IMR-90 (cell line): ENCODE results near the gene TMEM259. TPM values are rescaled to one million over a fixed set of nuclear protein-coding genes. Genes with fewer than 3 reads are reported as not detected.

Experiments used
- ATAC-seq: fragments of 200-7000 bp; cut with Tn5 transposase; 2 replicates; pipeline ENCODE4 v1.9.1; 2020; ENCODE audit warnings: low read depth, mild to moderate bottlenecking, moderate library complexity
- BruUV-seq: library from RNA; stranded (reverse); fragments of 400-500 nt; replicated peaks from 2 replicates; lab custom pipeline; 2021; lab: Mats Ljungman, UMichigan
- CTCF ChIA-PET: fragments of 300-600 bp; formaldehyde crosslinking; extraction: SDS; loops from one replicate; lab custom pipeline; 2021; ENCODE audit warnings: antibody characterized with exemption; lab: Yijun Ruan, JAX
- POLR2A ChIA-PET: fragments of 300-600 bp; sonication (Branson Sonifier 250); formaldehyde crosslinking; loops from one replicate; lab custom pipeline; 2022; ENCODE audit warnings: antibody characterized with exemption; ENCODE audit not compliant: unreplicated experiment; lab: Charles Lee
- DNase-seq: peaks from one replicate; pipeline ENCODE4 v3.0.0; 2013
- H2AFZ ChIP-seq: replicated peaks from 2 replicates; pipeline ENCODE3; 2013; ENCODE audit warnings: low read length, mild to moderate bottlenecking; ENCODE audit not compliant: poor library complexity
- H2AK5ac ChIP-seq: 2 replicates; pipeline ENCODE4 v1.6.1; 2013; ENCODE audit warnings: low read depth, low read length, inconsistent platforms
- H2AK9ac ChIP-seq: replicated peaks from 2 replicates; pipeline ENCODE3; 2013; ENCODE audit warnings: mild to moderate bottlenecking, low read depth, low read length, moderate library complexity; ENCODE audit not compliant: poor library complexity
- H2BK120ac ChIP-seq: 2 replicates; pipeline ENCODE4 v1.6.1; 2013; ENCODE audit warnings: low read depth, low read length, inconsistent platforms
- H2BK15ac ChIP-seq: 3 replicates; pipeline ENCODE4 v1.6.1; 2013; ENCODE audit warnings: low read depth, low read length, inconsistent platforms
- H2BK20ac ChIP-seq: 2 replicates; pipeline ENCODE4 v1.6.1; 2013; ENCODE audit warnings: low read depth, mild to moderate bottlenecking, inconsistent platforms, low read length, moderate library complexity
- H2BK5ac ChIP-seq: 2 replicates; pipeline ENCODE4 v1.6.1; 2013; ENCODE audit warnings: mild to moderate bottlenecking, low read depth, low read length, inconsistent platforms; ENCODE audit not compliant: poor library complexity, severe bottlenecking
- H3K14ac ChIP-seq: replicated peaks from 2 replicates; pipeline ENCODE4 v1.6.1; 2013; ENCODE audit warnings: low read depth, low read length, inconsistent platforms
- H3K18ac ChIP-seq: 2 replicates; pipeline ENCODE4 v1.6.1; 2013; ENCODE audit warnings: low read depth, low read length, control low read depth
- H3K23ac ChIP-seq: 2 replicates; pipeline ENCODE4 v1.6.1; 2013; ENCODE audit warnings: low read depth, low read length, inconsistent platforms
- H3K27ac ChIP-seq: 2 replicates; pipeline ENCODE4 v1.5.1; 2013; ENCODE audit warnings: mild to moderate bottlenecking, control low read depth, low read length; ENCODE audit not compliant: insufficient read depth
- H3K27me3 ChIP-seq: 2 replicates; pipeline ENCODE4 v1.6.1; 2013; ENCODE audit warnings: low read length; ENCODE audit not compliant: control insufficient read depth, insufficient read depth
- H3K36me3 ChIP-seq: 2 replicates; pipeline ENCODE4 v1.6.1; 2013; ENCODE audit warnings: low read length, mixed read lengths; ENCODE audit not compliant: control insufficient read depth, insufficient read depth
- H3K4ac ChIP-seq: 2 replicates; pipeline ENCODE4 v1.6.1; 2013; ENCODE audit warnings: low read depth, low read length, inconsistent platforms
- H3K4me1 ChIP-seq: 2 replicates; pipeline ENCODE4 v1.6.1; 2013; ENCODE audit warnings: low read length, mixed read lengths; ENCODE audit not compliant: control insufficient read depth, insufficient read depth
- H3K4me2 ChIP-seq: 2 replicates; pipeline ENCODE4 v1.6.1; 2013; ENCODE audit warnings: low read depth, mild to moderate bottlenecking, control low read depth, low read length, moderate library complexity
- H3K4me3 ChIP-seq: 2 replicates; pipeline ENCODE4 v1.5.1; 2013; ENCODE audit warnings: low read depth, mild to moderate bottlenecking, control low read depth, low read length, moderate library complexity; ENCODE audit not compliant: insufficient read depth
- H3K56ac ChIP-seq: 2 replicates; pipeline ENCODE4 v1.6.1; 2013; ENCODE audit warnings: low read length, inconsistent platforms; ENCODE audit not compliant: insufficient read depth; ENCODE audit errors: extremely low read depth
- H3K79me1 ChIP-seq, 2 experiments: 2 replicates each; pipeline ENCODE4 v1.6.1; 2013; ENCODE audit warnings: low read length in 2 of 2, inconsistent platforms in 1 of 2, low read depth in 1 of 2
- H3K9ac ChIP-seq: 2 replicates; pipeline ENCODE4 v1.6.1; 2013; ENCODE audit warnings: low read depth, low read length, control low read depth
- H3K9me1 ChIP-seq: 2 replicates; pipeline ENCODE4 v1.6.1; 2013; ENCODE audit warnings: low read length, inconsistent platforms; ENCODE audit not compliant: insufficient read depth
- H3K9me3 ChIP-seq: 2 replicates; pipeline ENCODE4 v1.6.1; 2013; ENCODE audit warnings: low read length; ENCODE audit not compliant: control insufficient read depth, insufficient read depth
- H4K20me1 ChIP-seq: 2 replicates; pipeline ENCODE4 v1.6.1; 2013; ENCODE audit warnings: low read length, inconsistent platforms; ENCODE audit not compliant: insufficient read depth
- H4K5ac ChIP-seq: 2 replicates; pipeline ENCODE4 v1.6.1; 2013; ENCODE audit warnings: mild to moderate bottlenecking, low read depth, low read length, control low read depth
- H4K8ac ChIP-seq, 2 experiments: 2 replicates each; pipeline ENCODE4 v1.6.1; 2013; ENCODE audit warnings: low read depth in 2 of 2, low read length in 2 of 2, control low read depth in 1 of 2, inconsistent platforms in 1 of 2
- H4K91ac ChIP-seq: 2 replicates; pipeline ENCODE4 v1.6.1; 2013; ENCODE audit warnings: low read depth, low read length, inconsistent platforms; ENCODE audit not compliant: insufficient read depth
- BHLHE40 ChIP-seq: fragments of 150-350 bp; IDR thresholded peaks from 2 replicates; pipeline ENCODE4 v1.6.1; 2016; ENCODE audit warnings: mild to moderate bottlenecking, low read depth, low read length
- CEBPB ChIP-seq: IDR thresholded peaks from 2 replicates; pipeline ENCODE4 v1.6.1; 2012; ENCODE audit warnings: low read depth, low read length, improper control_type of control experiment
- CHD1 ChIP-seq: IDR thresholded peaks from 2 replicates; pipeline ENCODE4 v1.6.1; 2012; ENCODE audit warnings: low read depth, low read length, improper control_type of control experiment
- ELK1 ChIP-seq: fragments of 150-350 bp; IDR thresholded peaks from 2 replicates; pipeline ENCODE4 v1.6.1; 2016; ENCODE audit warnings: low read depth, mild to moderate bottlenecking, low read length, moderate library complexity, borderline replicate concordance
- FOS ChIP-seq: fragments of 150-350 bp; IDR thresholded peaks from 2 replicates; pipeline ENCODE4 v1.6.1; 2016; ENCODE audit warnings: low read depth, low read length
- MAFK ChIP-seq: IDR thresholded peaks from 2 replicates; pipeline ENCODE4 v1.6.1; 2012; ENCODE audit warnings: low read depth, low read length, improper control_type of control experiment
- MAZ ChIP-seq: IDR thresholded peaks from 2 replicates; pipeline ENCODE4 v1.6.1; 2012; ENCODE audit warnings: low read depth, mild to moderate bottlenecking, low read length, improper control_type of control experiment, moderate library complexity, borderline replicate concordance
- MXI1 ChIP-seq: IDR thresholded peaks from 2 replicates; pipeline ENCODE4 v1.6.1; 2012; ENCODE audit warnings: low read depth, mild to moderate bottlenecking, low read length, moderate library complexity, borderline replicate concordance
- NFE2L2 ChIP-seq: fragments of 150-350 bp; IDR thresholded peaks from 2 replicates; pipeline ENCODE4 v1.6.1; 2016; ENCODE audit warnings: low read depth, mild to moderate bottlenecking, low read length
- POLR2A ChIP-seq: IDR thresholded peaks from 2 replicates; pipeline ENCODE4 v1.6.1; 2012; ENCODE audit warnings: mild to moderate bottlenecking, low read depth, low read length
- RAD21 ChIP-seq: IDR thresholded peaks from 2 replicates; pipeline ENCODE4 v1.6.1; 2012; ENCODE audit warnings: low read length, improper control_type of control experiment
- SMC3 ChIP-seq: fragments of 150-350 bp; IDR thresholded peaks from 2 replicates; pipeline ENCODE4 v1.6.1; 2016; ENCODE audit warnings: low read depth, mild to moderate bottlenecking, antibody characterized with exemption, low read length, moderate library complexity
- USF2 ChIP-seq: fragments of 150-350 bp; IDR thresholded peaks from 2 replicates; pipeline ENCODE4 v1.6.1; 2017; ENCODE audit warnings: mild to moderate bottlenecking, antibody characterized with exemption, low read length, low read depth
- WGBS, 2 experiments: methylation state at CpG; one replicate each; pipeline versions ENCODE4 v1.1.5 to v1.1.7; 2013; ENCODE audit warnings: missing lambda C conversion rate in 2 of 2; ENCODE audit not compliant: insufficient read length in 1 of 2; ENCODE audit errors: extremely low coverage in 2 of 2; 5-methylcytosine and 5-hydroxymethylcytosine counted together
- dilution Hi-C: fragments of 300-500 bp; cut with HindIII; formaldehyde crosslinking; loops from one replicate; pipeline ENCODE4 v1.14.3; 2018; ENCODE audit warnings: low sequenced_read_pairs; ENCODE audit not compliant: unreplicated experiment
- in situ Hi-C: fragments of 300-500 bp; cut with MboI; formaldehyde crosslinking; loops from 3 replicates; pipeline ENCODE4 v1.14.3; 2019; ENCODE audit warnings: low sequenced_read_pairs, inconsistent platforms, mixed read lengths
- intact Hi-C: fragments of 100-400 bp; cut with micrococcal nuclease; formaldehyde crosslinking; loops from 2 replicates; pipeline ENCODE4 v1.10.0; 2022
- polyA plus RNA-seq, 3 experiments: library from polyadenylated mRNA; depleted of rRNA; stranded (reverse); fragments of >200 nt; gene quantifications; 2 replicates each; pipeline ENCODE4 v1.2.3, GENCODE V29; 2012; ENCODE audit warnings: low replicate concordance in 1 of 3
- total RNA-seq: library from RNA; depleted of rRNA; stranded (reverse); fragments of >200 nt; gene quantifications from 2 replicates; pipeline ENCODE4 v1.2.3, GENCODE V29; 2012

Gene TMEM259
- total and polyA plus RNA-seq, 2 of the 4 experiments (the other 2 are of a cell fraction): 22.6 to 153 TPM

- H3K18ac ChIP-seq: no peak overlapping the region
- ATAC-seq: no peak
- H4K91ac ChIP-seq: no peak overlapping the region
- intact Hi-C loops (no loop called here), in situ Hi-C loops (no loop called here), dilution Hi-C loops (no loop called here)
- H2AK9ac ChIP-seq: no peak overlapping the region
- H3K56ac ChIP-seq: no peak overlapping the region
- H2BK5ac ChIP-seq: no peak overlapping the region
- no peak overlapping the region for H4K8ac ChIP-seq
- no peaks in the 10 kb centered on the region for H4K20me1 ChIP-seq
- DNase-seq: no peak
- no peak overlapping the region for H3K23ac ChIP-seq
- BruUV-seq: no TSS peak
- H3K9me1 ChIP-seq: no peaks in the 10 kb centered on the region
- H3K4me3 ChIP-seq: no peak overlapping the region
- H3K4me1 ChIP-seq: no peaks in the 10 kb centered on the region
- H3K36me3 ChIP-seq: no peaks in the 10 kb centered on the region
- no peak overlapping the region for H3K27ac ChIP-seq
- no peak overlapping the region for H3K9ac ChIP-seq
- H3K79me1 ChIP-seq: no peaks in the 10 kb centered on the region
- no peak overlapping the region for H2AFZ ChIP-seq
- TF ChIP-seq MXI1 (no peak), BHLHE40 (no peak), SMC3 (no peak), CEBPB (no peak), FOS (no peak), MAZ (no peak), NFE2L2 (no peak), RAD21 (no peak), USF2 (no peak), CHD1 (no peak), POLR2A (no peak), ELK1 (no peak), MAFK (no peak)
- H2BK20ac ChIP-seq: no peak overlapping the region
- POLR2A ChIA-PET: no interaction called here
- H3K9me3 ChIP-seq: peaks cover 6% of the 10 kb centered on the region; the same call in 1 of the 2 replicates
- 88% methylated on average over 4 of the region's 17 CpGs; no CpG with 5 or more reads in 1 of the 2 experiments for WGBS, 2 experiments
- H3K4me2 ChIP-seq: no peak overlapping the region
- no peak overlapping the region for H2BK15ac ChIP-seq
- H3K14ac ChIP-seq: no peak overlapping the region
- no peaks in the 10 kb centered on the region for H3K27me3 ChIP-seq
- no peak overlapping the region for H3K4ac ChIP-seq
- CTCF ChIA-PET: no interaction called here
- H2AK5ac ChIP-seq: no peak overlapping the region
- no peak overlapping the region for H4K5ac ChIP-seq
- no peak overlapping the region for H2BK120ac ChIP-seq
Measured at GRCh38 chr19:1049106-1049505, 28.2 kb upstream of the TMEM259 start.
